Tibial nerve (tissue), 4 donors: ENCODE measurements around the gene SUSD4.

Experiments
- CTCF ChIP-seq, 5 experiments: fragments of 200-600 bp in 3 of 5; fragments of 450-650 bp in 2 of 5; sonication (generic) in 3 of 5; IDR thresholded peaks; one replicate each; pipeline ENCODE4 v1.5.1; 2016 to 2019; ENCODE audit warnings: antibody characterized with exemption in 5 of 5, mild to moderate bottlenecking in 3 of 5, moderate library complexity in 2 of 5
- EP300 ChIP-seq, 2 donors: sonication (generic); formaldehyde crosslinking; IDR thresholded peaks; one replicate each; pipeline ENCODE4 v1.6.1; 2017; ENCODE audit warnings: antibody characterized with exemption in 2 of 2, mild to moderate bottlenecking in 1 of 2
- POLR2A ChIP-seq, 2 donors: fragments of 450-650 bp; IDR thresholded peaks; one replicate each; pipeline ENCODE4 v1.6.1; 2017; ENCODE audit warnings: antibody characterized with exemption in 2 of 2, mild to moderate bottlenecking in 2 of 2, moderate library complexity in 2 of 2

- no peak for TF ChIP-seq CTCF (IDR thresholded peaks at IDR 0.05)
- TF ChIP-seq POLR2A (IDR thresholded peaks at IDR 0.05): no peak
- no peak for TF ChIP-seq EP300 (IDR thresholded peaks at IDR 0.05)
Measured at GRCh38 chr1:223323491-223324484, 40.2 kb downstream of the SUSD4 start.
